GM18517 (cell line): ENCODE results near the gene FAM234B.
"Not testable (repeated sequence)": the region's sequence is repeated elsewhere in the genome, so short reads cannot be mapped to it uniquely, and the experiment has no call there.

ENCODE experiments used
- ATAC-seq: cut with Tn5 transposase; IDR thresholded peaks from one replicate; pipeline ENCODE4 v1.9.1; 2021; ENCODE audit warnings: mild to moderate bottlenecking, moderate library complexity; ENCODE audit not compliant: unreplicated experiment

Gene FAM234B

DNA sequence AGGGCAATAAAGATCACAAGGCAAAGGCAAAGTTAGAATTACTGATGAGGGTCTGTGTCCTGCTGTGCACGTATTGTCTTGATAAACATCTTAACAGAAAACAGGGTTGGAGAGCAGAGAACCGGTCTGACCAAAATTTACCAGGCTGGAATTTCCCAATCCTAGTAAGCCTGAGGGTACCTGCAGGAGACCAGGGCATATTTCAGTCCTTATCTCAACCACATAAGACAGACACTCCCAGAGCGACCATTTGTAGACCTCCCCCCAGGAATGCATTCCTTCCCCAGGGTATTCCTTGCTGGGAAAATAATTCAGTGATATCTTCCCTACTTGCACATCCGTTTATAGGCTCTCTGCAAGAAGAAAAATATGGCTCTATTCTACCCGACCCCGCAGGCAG lies 9.4 kb downstream of the FAM234B start:
- not testable (repeated sequence) for ATAC-seq

DNA sequence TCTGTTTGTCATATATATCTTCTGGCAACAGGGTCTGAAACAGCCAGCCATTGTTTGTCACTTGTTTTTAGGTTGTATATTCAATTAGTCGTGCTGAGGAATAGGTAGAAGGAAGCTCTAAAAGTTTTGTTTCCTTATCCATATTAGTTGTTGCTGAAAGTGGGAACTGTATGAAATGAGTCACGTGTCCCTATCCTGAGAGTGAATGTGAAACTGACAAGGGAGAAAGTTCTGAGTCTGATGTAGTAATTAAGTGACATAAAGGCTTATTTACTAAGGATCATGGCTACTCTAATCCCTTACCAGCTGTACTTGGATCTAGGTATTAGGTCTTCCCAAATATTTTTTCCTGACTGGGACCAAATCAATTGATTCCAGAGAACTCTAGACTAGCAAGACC lies 16.4 kb downstream of the FAM234B start:
- no peak for ATAC-seq

DNA sequence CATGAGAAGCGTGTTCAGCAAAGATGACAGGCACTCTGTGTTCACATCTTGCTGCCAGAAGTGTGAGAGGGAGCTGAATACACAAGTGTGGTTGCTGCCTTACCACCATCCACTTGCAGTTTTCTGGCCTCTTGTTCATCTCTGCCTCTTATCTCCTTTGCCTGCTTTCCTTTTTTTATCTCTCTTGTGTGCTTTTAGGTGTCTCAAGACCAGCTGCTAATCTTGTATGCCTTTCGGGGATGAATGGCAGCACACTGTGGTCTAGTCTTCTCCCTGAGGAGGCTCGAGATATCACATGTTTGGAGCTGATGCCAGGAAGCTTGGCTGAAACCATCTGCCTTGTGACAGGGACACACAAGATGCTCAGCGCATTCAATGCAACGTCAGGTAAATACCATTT lies 17.2 kb downstream of the FAM234B start:
- ATAC-seq = no peak

DNA sequence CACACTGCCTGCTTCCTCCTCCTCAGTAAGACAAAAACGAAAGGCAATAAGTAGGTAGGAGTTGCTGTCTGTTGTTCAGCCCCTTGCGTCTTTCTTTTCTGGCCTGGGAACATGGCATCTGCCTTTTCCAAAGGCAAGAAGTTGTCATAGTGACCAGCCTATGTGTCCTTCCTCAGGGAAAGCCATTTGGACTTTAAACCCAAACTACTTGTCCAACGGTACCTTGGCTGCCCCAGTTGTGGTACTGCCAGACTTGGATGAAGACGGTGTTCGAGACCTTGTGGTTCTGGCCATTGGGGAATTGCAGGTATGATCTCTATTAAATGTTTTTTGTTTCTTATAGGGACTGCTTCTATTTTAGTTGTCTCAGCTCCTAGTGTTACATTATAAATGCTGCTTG lies 18.5 kb downstream of the FAM234B start:
- no peak for ATAC-seq

DNA sequence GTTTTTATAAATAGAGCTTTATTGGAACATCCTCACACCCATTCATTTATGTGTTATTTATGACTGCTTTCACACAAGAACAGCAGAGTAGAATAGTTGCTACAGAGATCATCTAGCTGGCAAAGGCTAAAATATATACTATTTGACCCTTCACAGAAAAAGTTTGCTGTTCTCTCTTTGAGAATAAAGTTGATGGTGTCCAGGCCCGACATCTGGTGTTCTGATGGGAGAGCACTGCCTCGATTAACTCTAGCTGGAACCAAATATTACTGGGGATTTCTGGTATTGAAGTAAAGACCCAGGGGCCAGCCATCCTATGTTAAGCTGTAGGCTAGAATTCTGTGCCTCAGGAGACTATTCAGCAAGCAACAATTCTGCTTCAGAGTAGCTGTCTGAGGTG lies 21.8 kb downstream of the FAM234B start:
- ATAC-seq = no peak

DNA sequence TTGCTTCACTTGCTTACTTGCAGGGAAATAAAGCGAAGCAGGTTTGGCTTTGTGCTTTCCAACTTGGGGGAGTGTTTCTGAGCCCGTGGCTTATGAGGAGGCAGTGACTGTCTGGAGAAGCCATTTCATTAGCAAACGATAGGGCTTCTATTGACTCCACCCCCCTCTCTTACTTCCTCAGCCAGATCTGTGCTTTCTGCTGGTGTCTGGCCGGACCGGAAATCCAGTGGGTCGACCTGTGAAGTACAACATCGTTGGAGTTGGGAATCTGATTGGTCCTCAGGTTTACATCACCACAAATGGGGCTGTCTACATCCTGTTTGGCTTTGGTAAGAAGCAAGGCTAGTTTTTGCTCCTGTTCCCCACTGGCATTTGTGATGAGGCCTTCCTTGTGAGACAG lies 22.3 kb downstream of the FAM234B start:
- ATAC-seq = no peak

DNA sequence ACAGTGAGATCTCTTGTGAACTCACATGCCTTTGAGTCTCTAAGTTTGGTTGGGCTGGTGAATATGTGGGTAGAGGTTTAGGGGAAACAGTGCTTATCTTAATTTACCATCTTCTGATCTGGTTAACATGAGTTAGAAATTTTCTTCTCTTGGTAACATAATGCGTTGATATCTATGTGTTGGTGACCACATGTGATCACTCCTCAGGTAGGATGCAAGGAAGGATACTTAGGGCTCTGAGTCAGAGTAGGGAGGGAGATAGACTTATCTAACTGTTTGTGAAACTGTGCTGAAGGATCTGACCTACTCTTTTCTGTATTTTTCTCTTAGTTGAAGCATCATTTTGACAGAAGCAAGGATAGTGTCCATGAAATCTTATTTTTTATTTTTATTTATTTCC lies 23.1 kb downstream of the FAM234B start:
- no peak for ATAC-seq

DNA sequence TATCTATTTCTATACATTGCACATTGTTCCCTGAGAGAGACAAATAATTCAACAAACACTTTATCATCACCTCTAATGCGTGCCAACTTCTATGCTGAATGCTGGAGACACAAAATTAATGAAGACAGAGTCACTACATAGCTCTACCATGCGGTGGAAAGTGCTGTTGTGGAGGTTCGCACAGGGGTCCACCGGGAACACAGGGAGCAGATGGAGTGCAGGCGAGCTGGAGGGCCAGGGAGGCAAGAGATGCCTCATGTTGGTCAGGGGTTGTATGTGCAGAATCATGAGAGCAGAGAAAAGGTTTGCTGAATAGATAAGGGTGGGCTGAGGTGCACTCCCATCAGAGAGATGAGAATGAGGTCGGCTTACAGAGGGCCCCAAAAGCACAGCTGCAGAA lies 25.2 kb downstream of the FAM234B start:
- ATAC-seq = no peak

DNA sequence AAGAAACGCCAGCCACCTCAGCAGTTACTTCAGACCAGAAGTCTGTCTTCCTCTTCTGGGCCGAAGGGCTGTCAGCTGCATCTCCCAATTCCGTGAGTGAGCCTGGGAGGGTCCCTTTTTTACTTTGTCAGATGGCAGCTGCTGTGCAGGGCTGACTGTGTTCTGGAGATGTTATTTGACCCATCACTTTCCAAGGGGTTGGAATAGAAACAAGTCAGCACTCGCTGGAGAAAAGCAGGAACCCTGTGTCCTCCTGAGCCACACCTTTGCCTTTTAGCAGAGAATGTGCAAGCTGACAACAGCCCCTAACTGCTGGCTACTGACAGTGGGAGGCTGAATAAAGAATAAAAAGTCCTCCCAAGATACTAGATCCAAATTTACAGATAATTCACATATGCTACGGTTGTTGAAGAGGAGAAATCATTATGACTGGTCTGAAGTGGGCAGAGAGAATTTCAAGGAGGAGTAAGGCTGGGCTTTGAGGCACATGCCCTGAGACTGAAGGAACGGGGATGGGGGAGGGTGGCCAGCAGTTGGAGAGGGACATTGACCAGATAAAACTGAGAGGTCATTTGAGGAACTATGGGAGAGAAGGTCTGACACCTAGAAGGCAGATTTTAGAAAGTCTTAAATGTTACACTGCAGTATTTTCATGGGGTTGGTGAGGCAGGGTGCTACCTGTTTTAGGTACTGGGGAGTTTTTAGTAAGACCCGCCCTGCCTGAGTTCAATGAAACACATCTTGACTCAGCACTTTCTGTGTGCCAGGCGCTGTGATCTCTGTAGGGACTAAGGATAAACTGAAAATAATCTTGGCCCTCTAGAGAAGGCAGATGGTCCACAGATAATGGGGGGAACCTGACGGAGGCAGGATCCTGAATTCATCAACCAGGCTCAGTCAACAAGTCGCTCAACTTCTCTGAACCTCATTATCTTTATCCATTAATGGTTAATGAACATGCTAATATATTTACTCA lies 27.4 kb downstream of the FAM234B start:
- no peak for ATAC-seq

DNA sequence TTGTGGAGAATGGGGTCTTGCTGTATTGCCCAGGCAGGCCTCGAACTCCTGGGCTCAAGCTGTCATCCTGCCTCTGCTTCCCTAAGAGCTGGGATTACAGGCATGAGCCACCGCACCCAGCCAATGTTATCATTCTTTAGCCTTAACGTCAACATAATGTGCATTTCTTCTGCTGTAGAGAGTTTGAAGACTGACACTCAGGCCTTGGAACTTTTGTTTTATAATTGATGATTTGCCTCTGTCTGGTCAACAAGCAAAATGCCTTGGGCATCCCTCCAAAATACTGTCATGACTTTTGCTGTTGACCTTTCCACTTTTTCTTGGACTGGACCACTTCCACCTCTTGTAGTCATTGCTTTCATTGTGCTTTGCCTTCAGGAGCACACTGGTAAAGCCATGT lies 29.0 kb downstream of the FAM234B start:
- no peak for ATAC-seq

DNA sequence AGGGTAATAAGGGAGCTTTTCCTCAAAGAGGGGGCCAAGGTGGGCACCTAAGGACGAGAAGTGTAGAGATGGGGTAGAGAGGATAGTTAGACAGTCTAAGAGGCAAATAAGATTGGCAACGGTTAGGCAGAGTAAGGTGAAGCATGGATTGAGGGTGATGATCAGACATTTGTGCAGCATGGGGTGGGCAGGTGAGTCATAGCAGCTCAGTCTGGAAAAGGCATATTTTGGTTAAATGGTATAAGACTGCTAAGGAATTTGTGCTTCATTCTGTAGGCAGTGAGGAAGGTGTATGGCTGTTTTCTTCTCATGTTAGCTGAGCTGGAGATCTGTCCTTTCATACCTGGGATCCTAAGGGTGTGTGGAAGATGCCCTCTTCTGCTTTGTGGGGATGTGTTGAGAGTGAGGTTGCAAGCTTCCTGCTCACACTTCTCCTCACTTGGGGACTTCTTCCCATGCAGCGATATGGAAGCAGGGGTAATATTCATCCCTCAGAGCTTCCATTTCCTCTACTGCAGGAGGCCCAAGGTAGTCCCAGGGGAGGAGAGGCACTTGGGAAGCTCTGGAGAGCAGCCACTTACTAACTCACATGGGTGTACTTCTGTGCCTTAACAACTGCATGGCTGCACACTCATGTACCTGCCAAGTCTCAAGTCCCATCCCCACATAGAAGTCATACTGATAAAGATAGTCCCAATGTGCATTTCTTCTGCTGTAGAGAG lies 30.4 kb downstream of the FAM234B start:
- no peak for ATAC-seq

DNA sequence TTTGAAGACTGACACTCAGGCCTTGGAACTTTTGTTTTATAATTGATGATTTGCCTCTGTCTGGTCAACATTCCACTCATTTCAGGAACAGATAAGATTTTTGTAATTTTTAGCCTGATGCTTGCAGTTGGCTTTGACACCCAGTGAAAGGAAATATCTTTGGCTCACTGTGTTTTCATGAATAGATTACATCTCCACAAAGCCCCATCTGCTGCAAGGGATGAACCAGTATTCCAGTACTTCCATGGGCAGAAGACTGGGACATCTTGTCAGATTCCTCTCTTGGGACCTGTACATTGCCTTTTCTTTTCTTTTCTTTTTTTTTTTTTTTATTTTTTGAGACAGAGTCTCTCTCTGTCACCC lies 30.9 kb downstream of the FAM234B start:
- ATAC-seq = no peak

DNA sequence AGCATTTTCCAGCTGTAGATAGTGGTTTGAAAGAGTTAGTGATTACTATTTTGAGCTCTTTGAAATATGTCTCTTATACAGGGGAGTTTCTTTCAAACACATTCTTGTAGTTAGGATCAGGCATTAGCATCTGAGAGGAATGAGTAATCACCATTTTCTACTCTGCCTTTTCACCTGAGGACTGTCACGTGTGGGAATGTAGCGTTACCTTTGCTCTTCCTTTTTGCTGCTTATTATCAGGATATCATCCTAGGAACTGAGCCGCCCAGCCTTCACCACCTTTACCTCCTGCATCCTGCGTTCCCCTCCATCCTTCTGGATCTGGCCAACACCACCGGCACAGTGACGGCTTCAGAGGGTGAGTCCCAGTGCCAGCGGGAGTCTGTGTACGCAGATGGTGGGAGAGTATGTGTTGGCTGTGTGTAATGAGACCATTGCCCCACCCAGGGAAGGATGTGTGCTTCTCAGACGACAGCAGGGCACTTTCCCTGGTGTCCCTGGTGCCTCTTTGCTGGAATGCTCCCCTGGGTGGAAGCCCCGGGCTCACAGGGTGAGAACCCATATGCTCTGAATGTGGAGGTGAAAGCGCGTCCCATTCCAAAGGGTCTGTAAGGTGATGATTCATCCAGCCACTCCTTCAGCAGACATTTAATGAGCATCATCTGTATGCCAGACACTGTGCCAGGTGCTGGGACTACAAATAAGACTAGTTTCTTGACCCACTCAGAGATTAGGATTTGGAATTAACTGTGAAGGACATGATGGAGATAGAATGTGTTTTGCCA lies 31.8 kb downstream of the FAM234B start:
- ATAC-seq = no peak

DNA sequence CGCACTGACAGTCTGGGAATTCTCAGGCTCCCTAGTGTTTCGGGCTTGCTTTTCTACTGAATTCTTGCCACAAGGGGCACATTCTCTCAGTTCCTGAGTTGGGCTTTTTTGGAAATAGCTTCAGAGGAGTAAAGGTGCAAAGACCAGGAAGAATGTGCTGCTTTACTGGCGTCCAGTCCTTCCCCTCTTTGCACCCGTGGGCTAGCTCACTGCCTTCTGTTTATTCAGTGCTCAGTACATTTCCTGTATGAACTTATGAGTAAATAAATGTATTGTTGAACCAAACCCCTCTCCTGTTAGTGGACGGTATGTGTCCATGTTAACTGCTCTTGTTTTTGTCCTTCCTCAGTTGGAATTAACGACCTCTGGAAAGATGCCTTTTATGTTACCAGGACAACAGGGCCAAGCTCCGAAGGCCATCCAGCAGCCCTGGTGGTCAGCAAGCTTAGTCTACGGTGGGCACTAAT lies 35.3 kb downstream of the FAM234B start:
- ATAC-seq = no peak

DNA sequence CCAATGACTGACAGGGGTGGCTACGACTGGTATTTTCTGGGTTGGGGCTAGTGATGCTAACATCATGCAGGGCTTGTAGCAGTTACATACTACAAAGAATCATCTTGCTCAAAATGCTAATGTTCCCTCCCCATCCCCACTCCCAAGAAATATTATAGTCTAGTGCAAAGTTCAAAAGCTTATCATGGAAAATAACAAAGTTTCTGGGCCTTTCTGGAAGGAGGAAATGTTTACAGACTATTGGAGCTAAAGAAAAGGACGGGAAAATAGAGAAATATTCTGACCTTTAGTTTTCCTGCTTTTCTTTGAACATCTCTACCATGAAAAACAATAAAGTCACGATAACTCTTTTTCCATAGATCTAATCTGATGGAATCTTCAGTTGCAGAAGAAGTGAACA lies 36.1 kb downstream of the FAM234B start:
- no peak for ATAC-seq

DNA sequence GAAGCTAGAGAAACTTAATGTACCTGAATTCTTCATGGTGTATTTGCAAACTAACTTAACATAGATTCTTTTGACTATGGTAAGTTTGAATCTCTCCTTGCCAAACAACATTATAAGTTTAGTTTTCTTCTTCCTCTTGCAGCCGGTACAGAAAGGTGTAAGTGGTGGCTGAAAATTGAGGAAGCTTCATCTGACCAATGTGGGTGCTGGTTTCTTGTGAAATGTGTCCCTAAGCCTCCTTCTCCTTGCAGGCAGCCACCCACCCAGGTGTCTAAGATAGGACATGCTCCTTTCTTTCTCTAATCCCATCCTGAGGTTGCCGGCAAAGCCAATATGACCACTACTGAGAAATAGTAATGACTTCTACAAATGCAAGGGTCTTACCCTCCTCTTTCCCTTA lies 38.7 kb downstream of the FAM234B start:
- no peak for ATAC-seq

DNA sequence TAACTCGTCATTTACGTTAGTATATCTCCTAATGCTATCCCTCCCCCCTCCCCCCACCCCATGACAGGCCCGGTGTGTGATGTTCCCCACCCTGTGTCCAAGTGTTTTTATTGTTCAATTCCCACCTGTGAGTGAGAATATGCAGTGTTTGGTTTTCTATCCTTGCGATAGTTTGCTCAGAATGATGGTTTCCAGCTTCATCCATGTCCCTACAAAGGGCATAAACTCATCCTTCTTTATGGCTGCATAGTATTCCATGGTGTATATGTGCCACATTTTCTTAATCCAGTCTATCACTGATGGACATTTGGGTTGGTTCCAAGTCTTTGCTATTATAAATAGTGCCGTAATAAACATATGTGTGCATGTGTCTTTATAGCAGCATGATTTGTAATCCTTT lies 39.5 kb downstream of the FAM234B start:
- ATAC-seq = not testable (repeated sequence)

DNA sequence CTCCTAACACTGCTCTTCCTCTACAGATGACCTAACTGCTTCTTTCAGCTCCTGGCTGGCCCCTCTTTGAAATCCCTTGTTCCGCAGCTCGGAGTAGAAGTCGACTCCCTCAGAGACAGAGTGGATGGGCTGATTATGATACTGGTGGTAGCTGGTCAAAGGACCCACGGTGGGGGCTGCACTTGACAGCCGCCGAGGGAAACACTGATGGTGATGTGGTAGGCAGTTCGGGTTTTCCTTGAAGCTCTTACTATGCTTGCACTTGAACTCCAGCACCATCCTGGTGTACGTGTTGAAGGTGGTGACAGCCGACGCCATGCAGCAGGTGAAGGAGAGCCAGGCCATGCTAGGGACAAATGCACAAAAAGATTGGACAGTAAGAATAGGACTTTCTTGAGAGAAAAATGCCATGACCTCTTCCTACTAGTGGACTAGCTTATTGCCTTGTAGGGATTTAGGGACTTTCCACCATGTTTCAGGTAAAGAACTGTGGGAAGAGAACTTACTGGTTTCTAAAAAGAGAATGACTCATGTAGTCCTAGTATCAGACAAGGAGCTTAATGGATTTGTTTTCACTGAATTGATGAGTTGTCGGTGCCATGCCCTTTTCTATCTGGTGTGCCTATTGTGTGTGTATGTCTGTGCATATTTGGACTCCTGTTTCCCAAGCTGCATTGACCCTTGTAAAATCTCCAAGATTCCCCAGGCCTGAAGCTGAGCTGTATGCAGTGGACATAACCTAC lies 40.9 kb downstream of the FAM234B start:
- no peak for ATAC-seq

DNA sequence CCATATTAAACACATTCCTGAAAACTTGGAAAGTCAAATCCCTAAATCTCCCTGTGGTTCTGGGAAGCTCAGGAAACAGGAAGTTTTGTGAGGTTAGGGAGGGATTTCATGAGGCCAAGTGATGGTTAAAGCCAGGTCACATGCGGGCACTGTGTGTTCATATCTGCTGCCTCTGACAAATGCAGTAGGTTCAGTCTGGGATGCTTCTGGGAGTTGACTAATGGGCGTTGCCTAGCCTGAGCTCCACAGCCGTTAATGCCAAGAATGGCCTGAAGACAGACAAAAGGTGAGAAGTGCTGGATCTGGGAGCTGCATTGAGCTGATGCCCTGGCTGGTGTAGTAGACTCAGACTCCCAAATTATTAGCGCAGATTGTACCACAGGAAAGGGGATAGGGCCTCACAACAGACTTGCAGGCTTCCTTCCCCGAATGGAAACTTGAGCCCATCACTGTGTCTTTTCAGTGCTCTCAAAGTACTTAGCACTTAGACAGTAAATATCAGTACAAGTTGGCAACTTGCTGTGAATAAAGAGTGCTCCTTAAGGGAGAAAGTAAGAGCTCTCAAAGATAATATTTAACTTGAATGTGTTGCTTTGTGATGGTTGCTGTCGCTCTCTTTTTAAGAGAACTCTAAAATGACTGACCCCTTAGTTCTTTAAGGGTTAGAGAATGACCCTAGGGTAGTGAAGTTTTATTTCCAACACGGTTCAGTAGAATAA lies 41.9 kb downstream of the FAM234B start:
- no peak for ATAC-seq

DNA sequence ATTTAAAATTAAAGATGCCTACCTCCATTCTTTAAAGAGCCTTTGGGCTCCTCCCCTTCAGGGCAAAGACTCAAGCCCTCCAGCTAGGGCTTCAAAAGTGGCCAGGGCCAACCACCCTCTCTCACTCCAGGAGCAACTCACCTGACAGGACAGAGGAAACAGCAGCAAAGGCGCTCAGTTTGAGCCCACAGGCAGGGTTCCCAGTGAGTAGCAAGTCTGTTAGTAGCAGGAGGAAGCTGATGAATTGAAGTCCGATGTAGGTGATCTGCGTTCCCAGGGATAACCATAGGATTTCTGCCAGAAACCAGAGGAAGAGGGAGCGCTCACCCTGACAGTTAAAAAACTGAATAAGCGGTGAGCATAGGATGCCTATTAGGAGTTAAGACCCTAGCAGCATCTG lies 43.6 kb downstream of the FAM234B start:
- no peak for ATAC-seq
